Cardiac septum (tissue), 1 donor: Measurements from ENCODE around the gene MORN1. TPM values are rescaled to one million over a fixed set of nuclear protein-coding genes. Genes with fewer than 3 reads are reported as not detected.

ENCODE experiments used
- DNase-seq: peaks from one replicate; pipeline ENCODE4 v3.0.0-alpha.2; 2020; ENCODE audit warnings: low spot score
- intact Hi-C: fragments of 100-400 bp; cut with DNase I; formaldehyde crosslinking; loops from one replicate; pipeline ENCODE4 v1.14.0; 2022
- total RNA-seq: library from RNA; stranded (reverse); fragmentation: NEBNext Ultra II Directional; extraction: Animal tissue kit (Norgen Biotek cat#: 25700); gene quantifications from one replicate; pipeline ENCODE4 v1.2.1, GENCODE V29; 2021
- donor health status: DM: no; HTN: no; CAD: no.

The MORN1 gene
- total RNA-seq, 1 donor from 2014 or later = 3.6 TPM

DNA sequence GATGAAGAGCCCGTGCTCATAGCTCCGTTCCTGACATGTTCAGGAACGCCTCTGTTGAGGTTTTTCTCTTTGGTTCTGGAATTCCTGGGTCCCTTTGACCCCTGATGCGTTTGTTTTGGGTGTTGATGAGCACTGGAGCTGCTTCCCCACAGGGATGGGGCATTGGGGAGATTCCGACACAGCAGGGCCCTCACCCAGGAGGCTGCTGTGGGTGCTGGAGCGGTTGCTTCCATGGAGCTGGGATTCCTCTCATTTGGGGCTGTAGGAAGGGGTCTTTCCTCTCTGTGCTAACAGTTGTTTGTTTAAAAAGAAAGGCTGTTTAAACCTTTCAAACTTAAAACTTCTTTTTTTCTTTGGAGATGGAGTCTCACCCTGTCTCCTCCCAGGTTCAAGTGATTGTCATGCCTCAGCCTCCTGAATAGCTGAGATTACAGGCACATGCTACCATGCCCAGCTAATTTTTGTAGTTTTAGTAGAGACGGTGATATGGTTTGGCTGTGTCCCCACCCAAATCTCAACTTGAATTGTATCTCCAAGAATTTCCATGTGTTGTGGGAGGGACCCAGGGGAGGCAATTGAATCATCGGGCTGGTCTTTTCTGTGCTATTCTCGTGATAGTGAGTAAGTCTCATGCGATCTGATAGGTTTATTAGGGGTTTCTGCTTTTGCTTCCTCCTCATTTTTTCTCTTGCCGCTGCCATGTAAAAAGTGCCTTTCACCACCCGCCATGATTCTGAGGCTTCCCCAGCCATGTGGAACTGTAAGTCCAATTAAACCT, 114.4 kb downstream of the MORN1 start:
- intact Hi-C loops = loop anchor here (5.0 kb wide), 1 partner anchor 65 kb away; no protein-coding TSS in a partner anchor
- no peak for DNase-seq

DNA sequence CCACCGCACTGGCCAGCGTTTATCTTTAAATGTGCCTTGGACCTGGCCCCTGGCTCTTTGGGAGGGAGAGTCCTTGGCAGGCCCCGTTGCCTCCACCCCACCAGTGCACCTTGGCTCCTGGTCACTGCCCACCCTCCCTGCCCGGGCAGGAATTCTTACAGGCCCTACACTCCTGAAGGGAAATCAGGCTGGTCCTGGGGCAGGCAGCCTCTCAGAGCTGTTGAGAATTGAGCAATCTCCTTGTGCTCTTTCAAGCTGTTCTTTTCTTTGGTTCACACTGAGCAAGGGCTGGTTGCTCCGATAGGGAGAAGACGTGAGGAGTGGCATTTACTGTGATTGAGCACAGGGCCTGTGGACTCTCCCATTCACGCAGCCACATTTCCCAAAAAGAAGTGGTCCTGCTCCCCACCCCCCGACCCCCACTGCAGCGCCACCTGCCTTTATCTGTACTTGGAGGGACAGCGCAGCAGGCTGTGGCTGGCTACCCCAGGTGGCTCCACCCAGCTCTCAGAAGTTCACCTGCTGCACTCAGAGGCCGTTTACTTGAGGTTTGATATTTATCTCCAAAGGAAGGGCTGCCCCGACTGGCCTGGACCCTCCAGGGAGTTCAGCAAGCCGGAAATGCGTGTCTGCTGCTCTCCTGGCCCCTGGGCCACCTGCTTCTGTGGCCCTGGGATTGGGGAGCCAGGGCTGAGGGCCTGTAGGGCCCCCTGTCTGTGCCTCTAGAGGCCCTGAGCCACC, 115.4 kb downstream of the MORN1 start:
- intact Hi-C loops = loop anchor here (5.0 kb wide), 1 partner anchor 64 kb away; no protein-coding TSS in a partner anchor
- DNase-seq = no peak

GRCh38 chr1:2274929-2275475, 116.4 kb downstream of the MORN1 start:
- intact Hi-C loops = loop anchor here (5.0 kb wide), 1 partner anchor 63 kb away; no protein-coding TSS in a partner anchor
- DNase-seq = no peak

DNA sequence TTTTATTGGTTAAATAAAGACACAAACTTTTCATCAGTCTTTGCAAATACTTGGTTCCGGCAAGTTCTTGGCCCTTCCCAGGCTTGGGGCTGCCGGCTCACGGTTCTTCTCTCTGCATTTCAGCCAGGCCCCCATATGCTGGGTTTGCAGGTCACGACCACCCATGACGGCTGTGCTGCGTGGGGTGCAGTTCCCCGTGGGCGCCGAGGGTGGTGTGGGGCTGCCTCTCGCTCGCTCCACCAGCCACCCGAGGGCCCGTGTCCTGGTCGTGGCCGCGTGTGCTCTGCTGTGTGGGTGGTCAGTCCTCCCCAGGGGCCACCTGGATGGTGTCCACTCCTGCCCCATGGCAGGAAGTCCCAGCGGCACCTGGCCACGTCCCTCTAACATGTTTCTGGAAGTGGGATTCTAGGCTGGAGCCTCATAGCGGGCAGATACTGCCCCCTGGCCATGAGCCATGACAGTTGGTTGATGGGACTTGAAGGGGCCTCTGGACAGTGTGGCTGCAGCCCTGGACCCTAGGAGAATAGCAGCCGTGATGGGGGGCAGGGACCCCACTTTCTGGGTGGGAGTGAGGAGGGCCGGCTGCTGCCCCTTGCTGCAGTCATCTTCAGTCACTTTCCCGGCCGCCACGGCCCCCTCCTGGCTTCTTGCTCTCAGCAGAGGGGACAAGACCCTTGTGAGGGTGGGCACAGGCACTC, 117.0 kb downstream of the MORN1 start:
- intact Hi-C loops = no loop called here
- DNase-seq = no peak

- DNase-seq = no peak
- intact Hi-C loops = no loop called here
These were observed 117.8 kb downstream of the MORN1 start for GRCh38 chr1:2273401-2274090.

DNA sequence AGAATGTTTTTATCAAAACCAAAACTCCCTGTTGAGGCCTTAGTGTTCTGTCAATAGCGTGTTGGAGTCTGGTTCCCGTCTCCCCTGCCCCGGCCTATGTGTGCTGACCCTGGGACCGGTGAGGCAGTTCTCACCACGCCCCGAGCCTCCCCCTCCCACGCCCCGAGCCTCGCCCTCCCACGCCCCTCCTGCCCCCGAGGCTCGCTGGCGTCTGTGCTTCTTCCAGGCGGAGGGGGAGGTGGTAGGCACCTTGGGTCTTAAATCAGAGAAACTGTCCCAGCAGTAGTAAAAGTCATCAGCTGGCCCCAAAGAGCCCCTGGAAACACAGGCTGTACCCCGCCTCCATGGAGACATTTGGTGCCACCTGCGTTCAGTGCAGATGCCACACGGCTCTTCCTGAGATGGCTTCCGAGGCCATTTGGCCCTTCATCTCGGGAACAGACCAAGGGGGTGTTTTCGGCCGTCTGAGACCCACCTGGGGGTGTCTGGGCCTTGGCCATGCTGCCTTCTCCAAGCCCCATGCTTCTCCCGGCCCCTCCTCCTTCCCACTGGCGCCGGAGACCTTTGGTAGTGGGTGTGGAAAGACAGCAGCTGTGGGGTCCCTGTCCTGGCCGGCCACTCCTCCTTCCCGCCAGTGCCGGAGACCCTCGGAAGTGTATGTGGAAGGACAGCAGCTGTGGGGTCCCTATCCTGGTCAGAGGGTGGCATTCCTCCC, 118.5 kb downstream of the MORN1 start:
- intact Hi-C loops = no loop called here

GRCh38 chr1:2271841-2272655, 119.3 kb downstream of the MORN1 start:
- intact Hi-C loops = no loop called here
- no peak for DNase-seq

More for the DNA sequence above, 118.5 kb downstream of the MORN1 start:
- no peak for DNase-seq

Other genes with a start within 250 kb of the MORN1 start
- gene FAAP20, start 196.8 kb downstream of the MORN1 start, total RNA-seq = 40.5 TPM
- gene SKI, start 163.2 kb downstream of the MORN1 start, total RNA-seq = 39.9 TPM
- gene RER1, start 287 bp upstream of the MORN1 start, total RNA-seq = 81.9 TPM
- 18.1 TPM for gene PEX10, start 21.0 kb upstream of the MORN1 start, total RNA-seq
- gene PLCH2, start 84.7 kb upstream of the MORN1 start, total RNA-seq = 0.11 TPM
- 37.1 TPM for gene PANK4, start 135.0 kb upstream of the MORN1 start, total RNA-seq
- 2.0 TPM for gene HES5, start 138.7 kb upstream of the MORN1 start, total RNA-seq
- gene TNFRSF14, start 164.8 kb upstream of the MORN1 start, total RNA-seq = 13.8 TPM
- gene PRXL2B, start 195.2 kb upstream of the MORN1 start, total RNA-seq = 3.4 TPM
- gene MMEL1, start 241.5 kb upstream of the MORN1 start, total RNA-seq = not detected